ENCODE results near the gene ANGPTL4.
"Not testable (repeated sequence)": the region's sequence is repeated elsewhere in the genome, so short reads cannot be mapped to it uniquely, and the experiment has no call there.

Gene ANGPTL4, protein sequence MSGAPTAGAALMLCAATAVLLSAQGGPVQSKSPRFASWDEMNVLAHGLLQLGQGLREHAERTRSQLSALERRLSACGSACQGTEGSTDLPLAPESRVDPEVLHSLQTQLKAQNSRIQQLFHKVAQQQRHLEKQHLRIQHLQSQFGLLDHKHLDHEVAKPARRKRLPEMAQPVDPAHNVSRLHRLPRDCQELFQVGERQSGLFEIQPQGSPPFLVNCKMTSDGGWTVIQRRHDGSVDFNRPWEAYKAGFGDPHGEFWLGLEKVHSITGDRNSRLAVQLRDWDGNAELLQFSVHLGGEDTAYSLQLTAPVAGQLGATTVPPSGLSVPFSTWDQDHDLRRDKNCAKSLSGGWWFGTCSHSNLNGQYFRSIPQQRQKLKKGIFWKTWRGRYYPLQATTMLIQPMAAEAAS

DNA sequence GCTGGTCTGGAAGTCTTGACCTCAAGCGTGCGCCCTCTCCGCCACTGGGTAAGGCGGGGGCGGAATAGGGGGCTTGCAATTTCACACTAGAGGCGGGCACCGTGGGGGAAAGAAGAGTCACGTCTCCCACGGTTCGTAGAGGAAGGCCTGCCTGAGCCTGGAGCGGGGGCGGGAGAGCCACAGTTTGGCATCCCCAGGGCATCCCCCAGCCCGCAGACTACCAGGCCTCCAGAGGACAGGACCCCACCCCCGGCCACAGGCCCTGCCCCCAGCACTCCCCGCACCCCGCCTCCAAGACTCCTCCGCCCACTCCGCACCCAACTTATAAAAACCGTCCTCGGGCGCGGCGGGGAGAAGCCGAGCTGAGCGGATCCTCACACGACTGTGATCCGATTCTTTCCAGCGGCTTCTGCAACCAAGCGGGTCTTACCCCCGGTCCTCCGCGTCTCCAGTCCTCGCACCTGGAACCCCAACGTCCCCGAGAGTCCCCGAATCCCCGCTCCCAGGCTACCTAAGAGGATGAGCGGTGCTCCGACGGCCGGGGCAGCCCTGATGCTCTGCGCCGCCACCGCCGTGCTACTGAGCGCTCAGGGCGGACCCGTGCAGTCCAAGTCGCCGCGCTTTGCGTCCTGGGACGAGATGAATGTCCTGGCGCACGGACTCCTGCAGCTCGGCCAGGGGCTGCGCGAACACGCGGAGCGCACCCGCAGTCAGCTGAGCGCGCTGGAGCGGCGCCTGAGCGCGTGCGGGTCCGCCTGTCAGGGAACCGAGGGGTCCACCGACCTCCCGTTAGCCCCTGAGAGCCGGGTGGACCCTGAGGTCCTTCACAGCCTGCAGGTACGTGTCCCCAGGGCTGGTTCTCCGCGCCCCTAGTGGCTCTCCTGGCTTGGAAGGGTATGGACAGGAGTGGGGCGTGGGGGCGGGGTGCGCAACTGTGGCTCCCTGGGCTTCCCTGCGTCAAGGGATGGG is at the start of gene ANGPTL4:
ANGPTL4 (plus strand) TSS at position 353 of the 969 bp plus-strand sequence; CDS start at position 520, 167 bp downstream.
- no peak for DNase-seq

DNA sequence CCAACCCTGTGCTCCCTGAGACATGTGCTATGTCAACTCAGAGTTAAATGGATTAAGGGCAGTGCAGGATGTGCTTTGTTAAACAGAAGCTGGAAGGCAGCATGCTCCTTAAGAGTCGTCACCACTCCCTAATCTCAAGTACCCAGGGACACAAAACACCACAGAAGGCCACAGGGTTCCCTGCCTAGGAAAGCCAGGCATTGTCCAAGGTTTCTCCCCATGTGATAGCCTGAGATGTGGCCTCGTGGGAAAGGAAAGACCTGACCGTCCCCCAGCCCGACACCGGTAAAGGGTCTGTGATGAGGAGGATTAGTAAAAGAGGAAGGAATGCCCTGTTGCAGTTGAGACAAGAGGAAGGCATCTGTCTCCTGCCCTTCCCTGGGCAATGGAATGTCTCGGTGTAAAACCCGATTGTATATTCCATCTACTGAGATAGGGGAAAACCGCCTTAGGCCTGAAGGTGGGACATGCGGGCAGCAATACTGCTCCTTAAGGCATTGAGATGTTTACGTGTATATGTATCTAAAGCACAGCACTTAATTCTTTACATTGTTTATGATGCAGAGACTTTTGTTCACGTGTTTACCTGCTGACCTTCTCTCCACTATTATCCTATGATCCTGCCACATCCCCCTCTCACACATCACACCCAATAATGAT is 48.8 kb upstream of the ANGPTL4 start:
- not testable (repeated sequence) for DNase-seq

DNA sequence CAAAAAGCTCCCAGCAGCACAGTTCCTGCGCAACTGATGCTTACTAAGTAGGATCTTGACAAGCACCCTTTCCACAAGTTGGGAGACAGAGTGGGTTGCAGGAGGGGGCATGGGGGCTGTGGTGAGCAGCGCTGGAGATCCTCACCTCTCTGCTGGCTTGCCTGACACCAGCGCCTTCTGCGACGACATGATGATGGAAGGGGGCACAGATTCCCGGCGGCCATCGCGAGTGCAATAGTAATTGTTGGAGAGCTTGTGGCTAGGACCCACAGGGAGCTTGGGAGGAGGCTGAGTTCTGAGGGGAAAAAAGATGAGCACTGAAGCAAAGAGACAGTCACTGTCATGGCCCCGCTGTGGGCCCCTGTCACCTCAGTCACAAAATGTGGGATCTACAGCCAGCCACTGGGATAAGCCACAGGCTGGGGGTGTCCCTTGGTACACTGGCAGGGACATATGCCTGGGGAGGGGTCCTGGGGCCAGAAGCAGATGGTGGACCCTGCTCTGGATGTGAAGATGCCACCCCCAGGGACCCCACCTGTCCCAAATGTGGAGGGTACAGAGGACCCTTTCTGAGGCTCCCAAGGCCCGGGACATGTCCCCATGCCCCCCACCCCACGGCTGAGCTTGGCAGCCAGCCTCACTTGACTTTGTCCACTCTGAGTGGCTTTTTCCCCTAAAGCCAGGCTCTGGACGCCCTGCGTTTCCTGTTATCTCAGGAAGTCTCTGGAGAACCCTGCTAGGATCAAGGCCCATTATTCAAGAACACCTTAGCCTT is 47.4 kb upstream of the ANGPTL4 start:
- no peak for DNase-seq

DNA sequence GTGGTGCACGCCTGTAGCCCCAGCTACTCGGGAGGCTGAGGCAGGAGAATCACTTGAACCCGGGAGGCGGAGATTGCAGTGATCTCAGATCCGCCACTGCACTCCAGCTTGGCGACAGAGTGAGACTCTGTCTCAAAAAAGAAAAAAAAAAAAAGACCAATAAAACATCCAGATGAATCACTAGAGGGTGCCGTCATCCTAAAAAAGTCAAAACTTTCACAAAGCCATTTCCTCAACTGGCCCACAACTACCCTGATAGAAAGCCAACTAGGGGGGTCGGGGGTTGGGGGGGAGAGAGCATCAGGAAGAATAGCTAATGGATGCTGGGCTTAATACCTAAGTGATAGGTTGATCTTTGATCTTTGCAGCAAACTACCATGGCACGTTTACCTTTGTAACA is 45.1 kb upstream of the ANGPTL4 start:
- not testable (repeated sequence) for DNase-seq

DNA sequence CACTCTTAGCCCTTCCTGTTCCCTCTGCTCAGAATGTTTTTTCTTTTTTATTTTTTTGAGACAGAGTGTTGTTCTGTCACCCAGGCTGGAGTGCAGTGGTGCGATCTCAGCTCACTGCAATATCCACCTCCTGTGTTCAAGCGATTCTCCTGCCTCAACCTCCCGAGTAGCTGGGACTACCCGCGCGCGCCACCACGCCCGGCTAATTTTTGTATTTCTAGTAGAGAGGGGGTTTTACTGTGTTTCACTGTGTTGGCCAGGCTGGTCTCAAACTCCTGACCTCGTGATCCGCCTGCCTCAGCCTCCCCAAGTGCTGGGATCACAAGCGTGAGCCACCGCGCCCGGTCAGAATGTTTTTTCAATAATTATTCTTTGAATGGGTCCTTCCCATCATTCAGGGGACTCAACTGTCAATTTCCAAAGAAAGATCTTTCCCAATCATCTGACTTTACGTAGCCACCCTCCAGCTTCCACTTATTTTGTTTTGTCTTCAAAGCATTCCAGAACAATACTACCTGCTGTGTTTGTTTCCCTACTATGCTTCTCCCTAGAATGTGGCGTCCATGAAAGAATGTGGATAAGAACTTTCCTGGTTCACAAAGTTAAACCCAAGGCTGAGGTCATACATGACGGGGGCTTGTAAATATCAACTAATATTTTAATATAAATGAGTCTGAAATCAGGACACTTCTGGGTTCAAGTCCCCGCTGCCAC is 44.0 kb upstream of the ANGPTL4 start:
- DNase-seq, result no peak

DNA sequence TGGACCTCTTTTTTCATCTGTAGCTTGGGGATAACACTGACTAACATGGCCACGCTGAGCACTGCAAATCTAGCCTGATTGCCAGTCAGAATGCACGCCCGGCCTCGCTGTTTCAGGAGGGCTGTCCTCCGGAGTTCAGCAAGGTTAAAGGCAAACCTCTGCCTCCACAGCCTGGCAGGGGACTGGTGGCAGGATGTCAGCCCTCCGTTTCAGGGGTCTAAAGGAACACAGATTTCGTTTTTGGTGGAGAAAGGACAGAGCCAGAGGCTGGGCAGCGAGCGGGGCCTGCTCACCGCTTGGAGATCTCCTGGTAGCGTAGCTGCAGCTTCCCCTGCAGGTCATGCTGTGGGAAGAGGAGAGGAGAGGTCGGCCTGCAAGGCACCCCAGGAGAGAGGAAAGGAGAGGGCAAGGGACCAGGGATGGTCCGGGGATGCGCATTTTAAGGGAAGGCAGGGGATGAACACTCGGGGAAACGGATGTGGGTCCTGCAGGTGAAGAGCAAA is 43.3 kb upstream of the ANGPTL4 start:
- DNase-seq, result no peak

DNA sequence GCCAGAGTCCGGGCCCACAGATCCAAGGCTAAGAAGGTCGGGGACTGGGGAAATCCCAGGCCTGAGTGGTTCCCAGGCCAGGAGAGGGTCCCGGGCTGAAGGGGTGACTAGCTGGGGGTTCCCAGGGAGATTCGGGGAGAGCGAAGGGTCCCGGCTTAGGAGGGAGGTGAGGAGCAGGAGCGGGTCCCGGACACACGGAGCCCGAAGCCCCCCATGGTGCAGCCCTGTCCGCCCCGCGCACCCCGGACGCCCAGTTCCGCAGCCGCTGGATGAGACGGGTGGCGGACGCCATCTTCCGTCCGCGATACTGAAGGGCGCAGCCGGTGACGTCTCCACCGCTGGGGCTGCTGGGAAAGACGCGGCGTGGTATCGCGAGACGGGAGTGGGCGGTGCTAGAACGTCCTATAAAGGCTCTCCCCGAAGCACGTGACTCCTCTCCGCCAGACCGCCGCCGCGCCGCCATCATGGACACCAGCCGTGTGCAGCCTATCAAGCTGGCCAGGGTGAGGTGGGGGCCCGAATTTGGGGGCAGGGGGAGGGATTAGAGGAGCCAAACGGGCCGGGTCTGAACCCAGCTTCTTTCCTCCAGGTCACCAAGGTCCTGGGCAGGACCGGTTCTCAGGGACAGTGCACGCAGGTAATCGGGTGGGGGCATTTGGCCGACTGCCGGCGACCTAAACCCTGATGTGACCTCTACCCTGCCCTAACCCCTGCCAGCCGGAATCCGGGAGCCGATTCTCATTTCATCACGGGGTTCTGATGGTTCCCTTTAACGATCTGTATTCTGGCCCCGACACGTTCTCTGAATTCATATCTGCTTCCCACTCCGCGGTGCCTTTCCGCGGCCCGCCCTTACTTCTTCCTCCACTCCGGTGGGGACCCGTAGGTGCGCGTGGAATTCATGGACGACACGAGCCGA is 42.6 kb upstream of the ANGPTL4 start, which contains the start of the genes NDUFA7 and RPS28:
NDUFA7 (minus strand) TSS at position 309 of the 919 bp plus-strand sequence; CDS start at position 292, 17 bp downstream.
RPS28 (plus strand) TSS at position 430 of the 919 bp plus-strand sequence; CDS start at position 465, 35 bp downstream.
- peak; percentile 84 for DNase-seq

DNA sequence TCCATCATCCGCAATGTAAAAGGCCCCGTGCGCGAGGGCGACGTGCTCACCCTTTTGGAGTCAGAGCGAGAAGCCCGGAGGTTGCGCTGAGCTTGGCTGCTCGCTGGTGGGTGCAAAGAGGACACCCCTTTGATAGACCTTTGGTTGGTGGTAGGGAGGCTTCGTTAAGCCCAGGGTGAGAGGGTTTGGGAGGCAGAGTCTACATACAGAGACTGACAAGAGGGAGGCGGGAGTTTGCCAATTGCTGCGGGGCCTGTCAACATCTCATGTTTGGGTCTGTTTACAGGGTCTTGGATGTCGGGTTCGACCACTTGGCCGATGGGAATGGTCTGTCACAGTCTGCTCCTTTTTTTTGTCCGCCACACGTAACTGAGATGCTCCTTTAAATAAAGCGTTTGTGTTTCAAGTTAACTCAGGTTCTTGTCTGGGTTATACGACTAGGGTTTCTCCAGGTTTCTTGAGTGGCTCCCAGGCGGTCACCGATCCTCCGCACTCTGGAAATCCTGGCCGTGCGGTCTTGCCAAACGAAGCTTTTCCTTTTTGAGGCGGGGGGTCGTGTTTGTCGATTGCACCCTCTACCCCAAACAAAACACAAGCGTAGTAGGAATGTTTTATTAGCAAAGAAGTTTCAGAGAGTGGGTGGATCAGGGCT is 41.8 kb upstream of the ANGPTL4 start:
- DNase-seq, result no peak

DNA sequence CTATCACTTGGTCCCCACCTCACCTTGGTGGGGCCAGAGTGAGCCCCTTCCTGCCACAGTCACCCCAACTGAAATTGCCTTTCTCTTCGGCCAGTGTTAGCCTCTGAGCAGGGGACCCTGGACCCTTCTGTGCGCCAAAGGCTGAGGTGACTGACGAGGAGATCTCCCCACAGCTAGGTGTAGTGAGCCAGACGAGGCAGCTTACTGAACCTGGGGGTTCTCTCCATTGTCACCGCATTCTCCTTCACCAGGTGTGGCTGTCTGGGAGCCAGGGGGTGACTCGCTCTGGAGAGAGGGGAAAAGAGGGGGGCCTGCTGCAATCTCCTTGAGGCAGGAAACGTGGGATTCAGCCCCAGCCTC is 41.3 kb upstream of the ANGPTL4 start:
- DNase-seq, result no peak

DNA sequence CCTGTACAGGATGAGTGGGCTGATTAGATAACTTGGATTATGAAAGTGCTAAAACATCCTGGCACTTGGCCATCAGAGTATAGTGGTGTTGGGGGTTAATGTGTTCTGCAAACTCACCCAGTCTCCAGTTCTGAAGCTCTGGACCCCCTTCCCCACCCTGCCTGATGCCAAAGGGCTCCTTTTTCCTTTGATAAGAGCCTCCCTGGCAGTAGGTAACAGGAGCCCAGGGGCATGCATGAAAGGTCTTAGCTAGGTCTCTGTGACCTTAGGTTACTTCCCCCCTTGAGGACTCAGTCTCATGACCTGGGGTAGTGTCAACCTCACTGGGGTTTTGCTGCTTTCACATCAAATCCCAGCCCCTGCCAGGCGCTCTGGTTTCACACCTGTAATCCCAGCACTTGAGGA is 40.2 kb upstream of the ANGPTL4 start:
- no peak for DNase-seq

DNA sequence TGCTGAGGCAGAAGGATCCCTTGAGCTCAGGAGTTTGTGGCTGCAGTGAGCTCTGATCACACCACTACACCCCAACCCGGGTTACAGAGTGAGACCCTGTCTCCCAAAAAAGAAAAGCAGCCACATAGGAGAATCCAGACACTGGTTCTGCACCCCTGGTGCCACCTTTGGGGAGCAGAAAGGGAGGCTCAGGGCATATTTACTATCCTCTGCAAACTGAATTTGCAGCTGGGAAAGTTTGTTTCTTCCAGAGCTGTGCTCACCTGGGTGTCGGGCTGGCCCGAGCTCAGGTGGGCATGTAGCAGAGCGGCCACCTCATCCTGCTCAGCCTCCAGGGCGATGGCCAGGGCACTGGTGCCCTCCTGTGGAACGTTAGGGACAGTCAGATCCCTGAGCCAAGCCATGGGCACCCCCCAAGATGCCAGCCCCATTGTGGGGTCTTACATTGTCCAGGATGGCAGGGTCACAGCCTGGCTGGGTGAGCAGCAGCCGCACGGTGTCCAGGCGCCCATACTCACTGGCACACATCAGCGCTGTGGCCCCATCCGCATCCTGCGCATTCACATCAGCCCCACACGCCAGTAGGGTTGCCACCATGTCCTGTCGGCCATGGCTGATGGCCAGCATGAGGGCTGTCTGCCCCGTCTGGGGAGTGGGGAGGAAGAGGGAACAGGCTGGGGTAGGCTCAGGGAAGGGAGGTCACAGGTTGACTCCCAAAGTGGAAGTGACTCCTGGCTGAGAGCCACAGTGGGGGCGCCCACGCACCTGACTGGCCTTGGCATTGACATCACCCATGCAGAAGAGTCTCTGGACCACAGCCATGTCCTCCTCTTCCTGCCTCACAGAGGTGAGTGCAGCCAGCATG is 39.5 kb upstream of the ANGPTL4 start:
- DNase-seq, result no peak

DNA sequence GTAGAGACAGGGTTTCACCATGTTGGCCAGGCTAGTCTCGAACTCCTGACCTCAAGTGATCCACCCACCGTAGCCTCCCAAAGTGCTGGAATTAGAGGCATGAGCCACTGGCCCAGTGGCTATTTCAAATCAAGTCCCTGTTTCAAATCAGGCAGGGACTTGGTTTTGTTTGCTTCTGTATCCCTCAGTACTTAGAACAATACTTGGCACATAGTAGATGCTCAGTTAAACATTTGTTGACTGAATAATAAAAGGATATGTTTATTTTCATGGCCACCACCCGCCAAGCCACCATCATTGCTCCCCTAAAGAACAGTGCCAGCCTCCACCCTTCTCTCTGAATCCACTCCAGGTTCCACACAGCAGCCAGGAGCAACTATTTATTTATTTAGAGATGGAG is 38.5 kb upstream of the ANGPTL4 start:
- DNase-seq, result no peak

DNA sequence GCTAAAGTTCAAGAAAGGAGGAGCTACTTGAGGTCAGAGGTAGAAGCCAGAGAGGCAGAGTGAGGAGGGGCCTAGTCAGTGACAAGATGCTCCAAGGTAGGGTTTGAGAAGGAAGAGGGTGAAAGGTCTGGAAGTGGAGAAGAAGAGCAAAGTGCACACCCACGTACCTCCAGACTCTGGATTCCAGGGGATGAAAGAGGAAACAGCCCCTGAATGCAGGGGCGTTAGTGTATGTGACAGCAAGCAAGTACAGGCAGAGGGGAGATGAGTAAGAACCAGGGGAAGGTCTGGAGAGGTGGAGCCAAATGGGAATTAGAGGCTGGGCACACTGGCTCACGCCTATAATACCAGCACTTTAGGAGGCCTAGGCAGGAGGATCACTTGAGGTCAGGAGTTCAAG is 34.0 kb upstream of the ANGPTL4 start:
- DNase-seq, result no peak

DNA sequence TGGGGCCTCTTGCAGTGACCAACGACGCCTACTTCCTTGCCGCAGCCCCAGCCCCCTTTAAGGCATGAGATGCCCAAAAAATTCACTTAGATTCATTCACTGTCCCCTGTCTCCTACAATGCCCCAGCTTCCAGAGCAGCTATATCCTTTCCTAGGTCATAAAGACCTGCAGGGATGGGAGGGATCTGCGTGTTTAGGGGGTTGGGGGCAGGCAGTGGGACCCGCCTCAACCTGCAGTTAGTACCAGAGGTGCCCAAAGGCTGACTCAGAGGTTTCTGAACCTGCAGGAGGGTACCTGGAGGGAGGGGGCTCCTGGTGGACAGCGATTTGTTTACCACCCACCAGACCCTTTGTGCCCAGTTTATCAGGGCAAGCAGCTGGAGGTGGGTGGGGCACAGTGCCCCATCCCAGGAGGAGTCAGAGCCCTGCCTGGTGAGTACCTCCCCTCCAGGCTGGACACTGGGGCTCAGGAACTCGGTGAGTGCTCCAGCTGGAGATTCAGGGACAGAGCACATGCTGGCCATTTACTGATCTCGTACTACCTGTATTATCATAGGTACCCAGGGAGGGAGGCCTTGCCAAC is 32.6 kb upstream of the ANGPTL4 start:
- no peak for DNase-seq

DNA sequence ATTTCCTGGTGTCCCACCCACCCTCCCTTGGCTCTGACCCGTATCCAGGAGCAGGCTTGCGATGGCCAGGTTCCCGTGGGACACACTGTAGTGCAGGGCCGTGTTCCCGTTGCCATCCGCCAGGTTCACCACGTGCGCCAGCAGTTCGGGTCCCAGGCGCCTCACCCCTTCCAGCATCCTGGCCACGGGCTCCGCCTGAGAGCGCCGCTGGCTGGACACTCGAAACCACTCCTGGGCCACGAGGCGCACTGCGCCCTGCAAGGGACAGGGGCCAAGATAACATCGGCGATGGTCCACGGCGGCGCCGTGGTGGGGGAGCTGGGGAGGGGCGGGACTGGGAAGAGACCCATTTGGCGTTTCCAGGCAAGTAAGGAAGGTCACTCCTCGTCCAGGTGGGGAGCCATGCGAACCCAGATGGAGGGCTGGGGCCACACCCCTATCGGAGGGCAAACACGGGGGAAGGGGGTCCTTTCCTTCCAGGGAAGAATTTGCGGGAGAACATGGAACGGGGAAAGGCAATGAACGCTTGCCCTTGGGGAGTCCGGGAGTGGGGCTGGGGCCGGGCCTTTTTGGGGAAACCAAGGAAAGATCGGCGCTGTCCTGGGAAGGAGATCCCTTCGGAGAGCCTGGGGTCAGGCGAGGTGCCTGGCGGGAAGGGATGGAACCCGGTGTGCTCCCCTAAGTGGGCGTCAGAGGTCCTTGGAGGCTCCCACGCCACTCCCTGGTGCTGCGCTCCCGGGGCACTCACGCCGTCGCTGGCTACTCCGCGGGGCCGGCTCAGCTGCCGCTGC is 30.8 kb upstream of the ANGPTL4 start:
- DNase-seq, result no peak

DNA sequence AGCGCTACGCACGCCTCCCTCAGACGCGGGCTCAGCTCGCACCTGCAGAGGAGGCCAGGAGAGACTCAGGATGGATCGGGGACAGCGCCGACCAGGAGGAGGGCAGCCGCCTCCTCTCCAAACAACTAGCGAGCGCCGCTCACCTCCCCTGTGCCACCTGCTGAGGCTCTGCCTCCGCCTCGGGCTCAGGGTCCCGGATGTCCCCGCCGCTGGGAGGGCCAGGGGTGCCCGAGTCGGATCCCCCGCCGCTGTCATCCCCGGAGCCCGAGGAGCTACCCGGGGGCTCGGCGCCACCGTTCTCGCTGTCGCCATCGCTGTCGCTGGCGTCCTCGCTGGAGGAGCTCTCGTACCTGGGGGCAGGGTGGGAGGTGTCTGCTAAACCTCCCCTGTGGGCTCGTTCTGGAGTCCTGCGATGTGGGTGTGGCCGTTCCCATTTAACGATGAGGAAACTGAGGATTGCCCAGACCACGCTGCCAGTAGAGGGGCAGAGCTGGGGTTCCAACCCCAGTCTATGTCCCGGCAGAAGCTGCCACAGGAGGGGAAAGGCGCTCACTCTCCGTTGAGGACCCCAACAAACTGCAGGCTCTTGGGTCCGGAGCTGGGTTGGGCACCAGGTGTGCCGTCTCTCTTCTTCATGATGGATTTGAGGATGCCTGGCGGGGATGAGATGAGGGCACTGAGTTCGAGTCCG is 30.0 kb upstream of the ANGPTL4 start:
- peak; percentile 55 for DNase-seq

Data from NCI-H510A (cell line).